Measurements from ENCODE around the gene GJC2. TPM values are rescaled to one million over a fixed set of nuclear protein-coding genes. Genes with fewer than 3 reads are reported as not detected.

Gene GJC2
- total RNA-seq, 4 donors from 2014 or later, result 0.48 to 2.7 (median 0.66) TPM

- peaks cover 0 to 7% (median 0%) of the 10 kb centered on the region in 3 donors for H3K36me3 ChIP-seq
- TF ChIP-seq CTCF (IDR thresholded peaks at IDR 0.05) (no peak), POLR2A (IDR thresholded peaks at IDR 0.05) (no peak)
- H3K9me3 ChIP-seq, result peaks cover 0 to 4% (median 0%) of the 10 kb centered on the region in 3 donors
- 85 to 89% methylated on average over 4 to 5 of the region's 5 CpGs for WGBS, 2 donors
- intact Hi-C loops (cut with DNase I), result no loop called here
- no peak for DNase-seq
- no peaks in the 10 kb centered on the region for H3K4me1 ChIP-seq
- H3K27me3 ChIP-seq, result no peaks in the 10 kb centered on the region
- no peak overlapping the region for H3K4me3 ChIP-seq
- H3K27ac ChIP-seq, result no peak overlapping the region
Observed at GRCh38 chr1:228190778-228191177, 41.0 kb downstream of the GJC2 start.

GRCh38 chr1:228194436-228194835 lies 44.7 kb downstream of the GJC2 start:
- Histone ChIP-seq H3K27ac (no peak overlapping the region), H3K9me3 (peaks cover 0 to 14% (median 11%) of the 10 kb centered on the region in 3 donors), H3K4me1 (no peaks in the 10 kb centered on the region), H3K27me3 (no peaks in the 10 kb centered on the region), H3K4me3 (no peak overlapping the region), H3K36me3 (peaks cover 0 to 7% (median 0%) of the 10 kb centered on the region in 3 donors)
- WGBS, 2 donors, result 81 to 84% methylated on average over 2 to 3 of the region's 3 CpGs
- DNase-seq, result no peak
- TF ChIP-seq CTCF (IDR thresholded peaks at IDR 0.05) (no peak), POLR2A (IDR thresholded peaks at IDR 0.05) (no peak)
- intact Hi-C loops (cut with DNase I), result no loop called here

- Histone ChIP-seq H3K27me3 (no peaks in the 10 kb centered on the region), H3K4me3 (no peak overlapping the region), H3K9me3 (peaks cover 0 to 21% (median 18%) of the 10 kb centered on the region in 3 donors), H3K4me1 (no peaks in the 10 kb centered on the region), H3K27ac (no peak overlapping the region), H3K36me3 (peaks cover 0 to 7% (median 0%) of the 10 kb centered on the region in 3 donors)
- 90 to 93% methylated on average over 8 of the region's 8 CpGs for WGBS, 2 donors
- intact Hi-C loops (cut with DNase I), result no loop called here
- no peak for DNase-seq
- TF ChIP-seq POLR2A (IDR thresholded peaks at IDR 0.05) (no peak), CTCF (IDR thresholded peaks at IDR 0.05) (no peak)
Observed at GRCh38 chr1:228194921-228195812, 45.4 kb downstream of the GJC2 start.

- no peaks in the 10 kb centered on the region for H3K4me1 ChIP-seq
- WGBS, 2 donors, result 92 to 96% methylated on average over 4 of the region's 4 CpGs
- intact Hi-C loops (cut with DNase I), result no loop called here
Observed at GRCh38 chr1:228197555-228198147, 47.9 kb downstream of the GJC2 start.

More at GRCh38 chr1:228197555-228198147, 47.9 kb downstream of the GJC2 start:
- no peak overlapping the region for H3K27ac ChIP-seq
- DNase-seq, result no peak
- no peak for TF ChIP-seq POLR2A (IDR thresholded peaks at IDR 0.05)
- no peak for TF ChIP-seq CTCF (IDR thresholded peaks at IDR 0.05)
- peaks cover 0 to 7% (median 0%) of the 10 kb centered on the region in 3 donors for H3K36me3 ChIP-seq
- no peaks in the 10 kb centered on the region for H3K27me3 ChIP-seq
- H3K4me3 ChIP-seq, result no peak overlapping the region
- peaks cover 0 to 26% (median 18%) of the 10 kb centered on the region in 3 donors for H3K9me3 ChIP-seq
